Spinal cord (tissue), 10 donors: ENCODE results near the gene VEZT. TPM values are rescaled to one million over a fixed set of nuclear protein-coding genes. Genes with fewer than 3 reads are reported as not detected.
A peak's percentile ranks its signal among the peaks of the same experiment; 100 is the strongest.

Experiments
- DNase-seq, 6 donors: peaks; one replicate each; pipeline versions ENCODE4 v3.0.0 to v3.0.0-alpha.2; 2013 to 2015; ENCODE audit warnings: low spot score in 6 of 6, low read depth in 4 of 6
- H3K27ac ChIP-seq: one replicate; pipeline ENCODE4 v1.5.1; 2013; ENCODE audit warnings: low read depth, low read length, control low read depth
- H3K27me3 ChIP-seq: one replicate; pipeline ENCODE4 v1.6.1; 2013; ENCODE audit warnings: low read length; ENCODE audit not compliant: control insufficient read depth, insufficient read depth
- H3K36me3 ChIP-seq: one replicate; pipeline ENCODE4 v1.6.1; 2013; ENCODE audit warnings: low read length; ENCODE audit not compliant: control insufficient read depth, insufficient read depth
- H3K4me1 ChIP-seq: one replicate; pipeline ENCODE4 v1.6.1; 2013; ENCODE audit warnings: low read length; ENCODE audit not compliant: control insufficient read depth, insufficient read depth
- H3K4me3 ChIP-seq: one replicate; pipeline ENCODE4 v1.5.1; 2013; ENCODE audit warnings: low read depth, low read length, control low read depth
- H3K9me3 ChIP-seq: one replicate; pipeline ENCODE4 v1.6.1; 2013; ENCODE audit warnings: low read length; ENCODE audit not compliant: control insufficient read depth, insufficient read depth
- WGBS: methylation state at CpG from one replicate; pipeline ENCODE4 v1.1.5; 2013; ENCODE audit warnings: missing lambda C conversion rate; ENCODE audit not compliant: insufficient coverage; 5-methylcytosine and 5-hydroxymethylcytosine counted together
- polyA plus RNA-seq, 2 donors: library from polyadenylated mRNA; unstranded; fragments of 120-200 nt; gene quantifications; one replicate each; pipeline ENCODE4 v1.2.1, GENCODE V29; 2013; ENCODE audit not compliant: insufficient read length in 2 of 2
- total RNA-seq, 2 donors: library from RNA; depleted of rRNA in 1 of 2; stranded (reverse); fragments of 120-200 nt in 1 of 2; fragments of >200 nt in 1 of 2; gene quantifications; one replicate each; pipeline versions ENCODE4 v1.2.3 to v1.2.4, GENCODE V29; 2013 to 2014
- donor health status: healthy.

The VEZT gene
- total and polyA plus RNA-seq, 4 donors: 68.4 to 164 (median 102) TPM

- Histone ChIP-seq H3K27me3 (no peaks in the 10 kb centered on the region), H3K4me3 (no peak overlapping the region), H3K9me3 (no peaks in the 10 kb centered on the region), H3K27ac (no peak overlapping the region), H3K36me3 (no peaks in the 10 kb centered on the region), H3K4me1 (no peaks in the 10 kb centered on the region)
- DNase-seq: peak in 1 of 6 donors; percentile 41
- WGBS: 91% methylated on average over 1 of the region's 2 CpGs
These were observed 20.0 kb upstream of the VEZT start for GRCh38 chr12:95197636-95198035.

- no peaks in the 10 kb centered on the region for H3K27me3 ChIP-seq
- whole genome bisulfite sequencing: no CpG with 5 or more reads among the region's 4 CpGs
- no peaks in the 10 kb centered on the region for H3K9me3 ChIP-seq
- no peaks in the 10 kb centered on the region for H3K36me3 ChIP-seq
- H3K27ac ChIP-seq: no peak overlapping the region
- no peak for DNase-seq
- no peaks in the 10 kb centered on the region for H3K4me1 ChIP-seq
- H3K4me3 ChIP-seq: no peak overlapping the region
These were observed 18.7 kb upstream of the VEZT start for GRCh38 chr12:95198914-95199313.

GRCh38 chr12:95200128-95200894 is 17.3 kb upstream of the VEZT start:
- peaks cover 4% of the 10 kb centered on the region for H3K4me1 ChIP-seq
- H3K36me3 ChIP-seq: no peaks in the 10 kb centered on the region
- H3K27ac ChIP-seq: peak overlapping the region; percentile 43
- H3K4me3 ChIP-seq: no peak overlapping the region
- no peak for DNase-seq
- no peaks in the 10 kb centered on the region for H3K9me3 ChIP-seq
- H3K27me3 ChIP-seq: no peaks in the 10 kb centered on the region
- WGBS: 58% methylated on average over 2 of the region's 5 CpGs

- Histone ChIP-seq H3K27ac (no peak overlapping the region), H3K27me3 (no peaks in the 10 kb centered on the region), H3K36me3 (no peaks in the 10 kb centered on the region), H3K4me1 (peaks cover 4% of the 10 kb centered on the region), H3K4me3 (no peak overlapping the region), H3K9me3 (no peaks in the 10 kb centered on the region)
- peak in 1 of 6 donors; percentile 30 for DNase-seq
- 88% methylated on average over 1 of the region's 4 CpGs for WGBS
These were observed 16.4 kb upstream of the VEZT start for GRCh38 chr12:95201056-95201670.

- H3K27me3 ChIP-seq: no peaks in the 10 kb centered on the region
- peaks cover 4% of the 10 kb centered on the region for H3K4me1 ChIP-seq
- WGBS: 57% methylated on average over 1 of the region's 3 CpGs
- H3K36me3 ChIP-seq: no peaks in the 10 kb centered on the region
- H3K4me3 ChIP-seq: no peak overlapping the region
- H3K9me3 ChIP-seq: no peaks in the 10 kb centered on the region
- no peak overlapping the region for H3K27ac ChIP-seq
- no peak for DNase-seq
These were observed 14.7 kb upstream of the VEZT start for GRCh38 chr12:95202691-95203486.

GRCh38 chr12:95203487-95204030 is 14.0 kb upstream of the VEZT start:
- H3K27ac ChIP-seq: no peak overlapping the region
- no peaks in the 10 kb centered on the region for H3K36me3 ChIP-seq
- H3K4me1 ChIP-seq: peaks cover 4% of the 10 kb centered on the region
- no peaks in the 10 kb centered on the region for H3K27me3 ChIP-seq
- DNase-seq: no peak
- H3K4me3 ChIP-seq: no peak overlapping the region
- H3K9me3 ChIP-seq: no peaks in the 10 kb centered on the region
- no CpG with 5 or more reads among the region's 1 CpG for WGBS

GRCh38 chr12:95204141-95204866 is 13.3 kb upstream of the VEZT start:
- Histone ChIP-seq H3K9me3 (no peaks in the 10 kb centered on the region), H3K4me1 (peaks cover 4% of the 10 kb centered on the region), H3K36me3 (no peaks in the 10 kb centered on the region), H3K27me3 (no peaks in the 10 kb centered on the region), H3K4me3 (no peak overlapping the region), H3K27ac (peak overlapping the region; percentile 19)
- no peak for DNase-seq
- WGBS: 90% methylated on average over 4 of the region's 11 CpGs

- Histone ChIP-seq H3K4me3 (no peak overlapping the region), H3K27me3 (no peaks in the 10 kb centered on the region), H3K27ac (peak overlapping the region; percentile 59), H3K36me3 (no peaks in the 10 kb centered on the region), H3K4me1 (peaks cover 4% of the 10 kb centered on the region), H3K9me3 (no peaks in the 10 kb centered on the region)
- DNase-seq: no peak
- 100% methylated on average over 1 of the region's 2 CpGs for WGBS
These were observed 12.5 kb upstream of the VEZT start for GRCh38 chr12:95205016-95205624.

GRCh38 chr12:95205685-95206084 is 11.9 kb upstream of the VEZT start:
- peak in 1 of 6 donors; percentile 64 for DNase-seq
- WGBS: 16% methylated on average over 3 of the region's 4 CpGs
- Histone ChIP-seq H3K4me1 (peaks cover 4% of the 10 kb centered on the region), H3K9me3 (no peaks in the 10 kb centered on the region), H3K27ac (peak overlapping the region; percentile 59), H3K4me3 (no peak overlapping the region), H3K27me3 (no peaks in the 10 kb centered on the region), H3K36me3 (no peaks in the 10 kb centered on the region)
